IMR-90 (cell line): ENCODE measurements around the gene RXFP1.

Experiments used
- CEBPB ChIP-seq: IDR thresholded peaks from 2 replicates; pipeline ENCODE4 v1.6.1; 2012; ENCODE audit warnings: low read depth, low read length, improper control_type of control experiment
- CTCF ChIP-seq: conservative IDR thresholded peaks from 2 replicates; pipeline ENCODE4 v1.5.1; 2012; ENCODE audit warnings: mild to moderate bottlenecking, low read depth, low read length, improper control_type of control experiment
- POLR2A ChIP-seq: IDR thresholded peaks from 2 replicates; pipeline ENCODE4 v1.6.1; 2012; ENCODE audit warnings: mild to moderate bottlenecking, low read depth, low read length
- RAD21 ChIP-seq: IDR thresholded peaks from 2 replicates; pipeline ENCODE4 v1.6.1; 2012; ENCODE audit warnings: low read length, improper control_type of control experiment
- RFX5 ChIP-seq: IDR thresholded peaks from 2 replicates; pipeline ENCODE4 v1.8.0; 2012; ENCODE audit warnings: low read depth, mild to moderate bottlenecking, low read length, moderate library complexity

GRCh38 chr4:158530381-158530780 lies 8.7 kb downstream of the RXFP1 start:
- no peak for TF ChIP-seq CEBPB
- no peak for TF ChIP-seq RAD21
- TF ChIP-seq CTCF = no peak
- no peak for TF ChIP-seq RFX5
- TF ChIP-seq POLR2A = no peak
